Measurements from ENCODE around the gene LRRC1.

LRRC1 gene

DNA sequence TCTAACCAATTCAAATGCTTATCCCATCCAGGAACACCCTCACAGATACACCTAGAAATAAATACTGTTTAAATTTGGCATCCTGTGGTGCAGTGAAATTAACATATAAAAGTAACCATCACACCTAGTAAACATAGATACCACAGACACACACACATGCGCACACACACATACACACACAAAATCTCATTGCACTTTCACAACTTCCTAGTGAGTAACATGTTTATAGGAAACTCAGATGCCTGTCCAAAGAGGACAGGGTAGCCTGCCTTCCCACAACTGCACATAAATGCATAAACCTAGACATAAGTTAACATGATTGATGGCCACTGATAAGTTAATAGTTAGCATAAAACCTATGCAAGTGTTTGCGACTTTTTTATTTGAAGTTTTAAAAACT, 56.8 kb downstream of the LRRC1 start:
- DNase-seq = no peak

DNA sequence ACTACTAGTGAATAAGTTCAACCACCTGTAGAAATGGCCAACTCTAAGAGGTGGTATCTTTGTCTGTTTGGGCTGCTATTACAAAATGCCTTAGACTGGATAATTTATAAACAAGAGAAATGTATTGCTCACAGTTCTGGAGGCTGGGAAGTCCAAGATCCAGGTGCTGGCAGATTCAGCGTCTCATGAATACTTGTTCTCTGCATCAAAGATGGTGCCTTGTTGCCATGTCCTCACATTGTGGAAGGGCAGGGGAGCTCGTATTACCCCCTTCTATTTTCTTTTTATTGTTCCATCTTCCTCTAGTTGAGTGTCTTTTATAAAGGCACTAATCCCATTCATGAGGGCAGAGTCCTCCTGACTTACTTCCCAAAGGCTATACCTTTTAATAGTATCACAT, 58.0 kb downstream of the LRRC1 start:
- no peak for DNase-seq

DNA sequence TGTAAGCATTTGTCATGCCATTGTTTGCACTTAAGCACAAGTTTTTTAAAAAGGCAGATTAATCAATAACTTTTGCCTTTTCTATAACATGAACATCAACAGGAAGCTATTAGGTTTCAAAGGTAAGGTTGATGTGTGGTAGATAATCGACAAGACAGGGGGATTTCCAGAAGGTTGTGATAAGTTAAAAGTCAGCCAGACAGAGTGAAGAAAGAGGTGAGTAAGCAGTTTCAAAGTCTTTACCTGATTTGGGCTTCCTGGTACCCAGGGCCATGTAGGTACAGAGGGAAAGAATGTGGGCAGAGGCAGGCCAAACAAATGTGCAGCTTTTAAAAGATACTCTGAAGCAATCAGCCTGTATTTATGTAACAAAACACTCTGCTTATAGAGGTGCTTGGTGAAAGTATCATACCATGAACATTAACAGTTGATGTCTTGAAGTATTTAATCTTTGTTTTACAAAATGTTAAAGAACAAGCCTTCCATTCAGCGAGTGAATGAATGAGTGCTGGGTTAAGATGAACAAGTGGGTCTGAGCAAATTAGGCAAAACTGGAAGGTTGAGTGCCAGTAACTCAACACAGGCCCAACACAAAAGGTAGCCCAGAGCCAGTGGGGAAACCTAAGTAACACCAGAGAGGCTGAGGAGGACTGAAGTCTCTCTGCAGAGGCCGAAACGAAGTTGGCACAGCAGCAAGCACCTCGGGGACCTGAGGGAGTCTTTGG, 60.2 kb downstream of the LRRC1 start:
- DNase-seq = no peak

DNA sequence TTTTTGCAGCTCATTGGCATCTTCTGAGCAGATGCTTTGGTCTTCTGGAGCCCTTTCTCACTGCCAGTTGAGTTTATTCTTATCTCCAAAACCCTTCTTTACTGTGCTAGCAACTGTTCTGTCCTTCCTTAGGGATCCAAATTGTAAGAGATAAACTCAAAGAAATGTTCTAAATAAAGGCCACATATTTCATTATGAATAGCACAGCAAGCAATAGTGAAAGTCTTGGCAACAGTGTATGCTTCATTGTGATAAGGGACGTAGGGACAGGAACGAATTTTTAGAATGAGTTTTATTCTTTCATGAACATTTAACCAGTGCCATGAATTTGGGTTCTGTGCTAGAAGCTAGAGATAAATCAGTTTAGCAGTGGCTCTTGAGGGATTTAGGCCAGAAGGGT, 61.1 kb downstream of the LRRC1 start:
- no peak for DNase-seq

DNA sequence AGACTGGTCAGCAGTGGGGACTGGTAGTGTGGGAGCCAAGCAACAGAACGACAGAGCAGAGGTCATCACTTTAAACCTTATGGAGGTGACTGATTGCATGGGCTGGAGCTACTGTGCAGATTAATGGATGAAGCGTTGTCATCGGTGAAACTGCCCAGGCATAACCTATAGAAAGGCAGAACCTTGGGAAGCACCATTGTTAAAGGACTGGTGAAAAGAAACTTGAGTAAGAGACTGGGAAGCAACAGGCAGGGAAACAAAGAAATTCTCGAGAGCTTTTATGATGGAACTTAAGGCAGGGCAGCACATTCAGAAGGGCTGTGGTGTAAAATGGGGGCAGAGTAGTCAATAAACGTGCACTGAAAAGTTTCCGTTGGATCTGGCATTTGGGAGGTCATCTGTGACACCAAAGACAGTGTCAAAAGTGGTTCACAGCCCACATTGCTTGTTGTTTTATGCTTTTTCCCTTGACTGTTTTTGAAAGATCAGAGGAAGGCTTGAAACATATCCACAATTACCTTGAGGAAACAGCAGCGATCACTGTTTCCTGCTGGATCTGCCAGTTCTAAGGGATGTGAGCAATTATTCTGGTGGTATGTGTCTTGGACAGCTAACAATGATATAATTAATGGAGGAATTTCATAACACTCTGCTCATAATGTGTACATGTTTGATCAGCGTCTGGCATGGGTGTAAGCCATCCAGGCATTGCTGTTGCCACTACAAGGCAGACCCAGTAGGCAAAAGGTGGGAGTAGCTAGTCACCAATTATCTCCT, 62.7 kb downstream of the LRRC1 start:
- no peak for DNase-seq

DNA sequence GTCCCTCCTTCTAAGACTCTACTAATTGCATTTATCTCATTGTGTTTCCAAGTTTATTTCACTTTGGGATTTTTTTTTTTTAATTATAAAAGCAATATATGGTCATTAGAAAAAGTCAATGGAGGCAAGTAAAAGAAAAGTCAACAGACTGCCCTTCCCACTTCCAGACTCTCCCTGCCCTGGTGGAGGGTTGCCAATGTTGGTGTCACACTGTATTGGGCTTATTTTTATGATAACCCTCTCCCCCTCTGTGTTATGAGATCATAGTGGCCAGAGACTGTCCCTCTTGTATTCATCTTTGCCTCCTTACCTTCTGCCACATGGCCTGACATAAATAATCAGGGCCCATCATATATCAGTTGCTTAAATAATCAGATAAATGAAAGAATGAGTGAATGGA, 63.4 kb downstream of the LRRC1 start:
- DNase-seq = no peak

DNA sequence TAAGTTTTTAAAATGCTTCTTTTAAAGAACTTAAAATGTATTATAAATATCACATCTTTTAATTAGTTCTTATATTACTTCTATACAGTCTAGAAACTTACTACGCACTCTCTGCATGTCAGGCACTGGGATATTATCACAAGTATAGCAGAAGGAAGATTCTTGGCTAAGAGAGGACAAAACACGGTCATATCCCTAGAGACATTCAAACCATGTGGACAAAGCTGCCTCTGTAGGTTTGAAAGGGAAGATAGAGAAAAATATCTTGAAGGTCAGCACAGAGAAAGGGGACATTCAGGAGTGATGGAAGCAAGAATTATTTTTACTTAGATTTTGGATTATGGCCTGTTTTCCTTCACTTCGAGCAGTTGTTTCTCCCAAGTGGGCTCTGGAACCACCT, 64.1 kb downstream of the LRRC1 start:
- DNase-seq = no peak

DNA sequence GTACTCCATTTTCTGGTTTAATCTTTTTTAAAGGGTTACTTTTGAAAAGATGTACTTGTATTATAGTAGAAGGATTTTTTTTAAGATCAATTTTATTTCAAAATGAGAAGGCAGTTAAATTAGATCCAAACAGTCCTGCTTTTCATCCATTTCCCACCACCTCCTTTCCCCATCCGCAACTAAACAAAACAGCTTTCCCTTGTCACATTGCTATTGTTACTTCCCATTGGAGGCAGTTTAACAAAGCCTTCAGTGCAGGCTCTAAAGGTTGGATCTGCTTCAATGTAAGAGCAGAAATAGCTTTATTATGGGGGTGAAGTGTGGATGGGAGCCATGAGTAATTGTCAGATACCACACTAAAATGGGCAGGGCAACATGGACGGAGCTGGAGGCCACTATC, 65.7 kb downstream of the LRRC1 start:
- no peak for DNase-seq

DNA sequence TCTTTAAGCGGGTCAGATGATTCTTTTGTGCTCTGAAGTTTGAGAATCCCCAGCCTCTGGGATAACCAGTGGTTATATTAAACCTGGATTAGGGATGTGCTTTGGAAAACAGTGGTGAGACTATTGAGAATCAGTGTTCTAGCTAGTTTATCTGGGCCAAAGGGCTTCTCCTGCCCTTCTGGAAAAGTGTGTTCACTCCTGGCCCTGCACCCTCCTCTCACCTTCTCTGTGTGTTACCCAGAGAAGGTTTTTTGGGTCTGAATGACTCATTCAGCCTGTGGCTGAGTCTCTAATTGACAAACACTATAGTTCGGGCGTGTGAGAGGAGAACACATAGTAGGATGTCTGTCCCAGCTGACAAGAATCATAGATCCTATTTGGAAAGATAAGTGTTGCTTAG, 66.7 kb downstream of the LRRC1 start:
- DNase-seq = no peak

DNA sequence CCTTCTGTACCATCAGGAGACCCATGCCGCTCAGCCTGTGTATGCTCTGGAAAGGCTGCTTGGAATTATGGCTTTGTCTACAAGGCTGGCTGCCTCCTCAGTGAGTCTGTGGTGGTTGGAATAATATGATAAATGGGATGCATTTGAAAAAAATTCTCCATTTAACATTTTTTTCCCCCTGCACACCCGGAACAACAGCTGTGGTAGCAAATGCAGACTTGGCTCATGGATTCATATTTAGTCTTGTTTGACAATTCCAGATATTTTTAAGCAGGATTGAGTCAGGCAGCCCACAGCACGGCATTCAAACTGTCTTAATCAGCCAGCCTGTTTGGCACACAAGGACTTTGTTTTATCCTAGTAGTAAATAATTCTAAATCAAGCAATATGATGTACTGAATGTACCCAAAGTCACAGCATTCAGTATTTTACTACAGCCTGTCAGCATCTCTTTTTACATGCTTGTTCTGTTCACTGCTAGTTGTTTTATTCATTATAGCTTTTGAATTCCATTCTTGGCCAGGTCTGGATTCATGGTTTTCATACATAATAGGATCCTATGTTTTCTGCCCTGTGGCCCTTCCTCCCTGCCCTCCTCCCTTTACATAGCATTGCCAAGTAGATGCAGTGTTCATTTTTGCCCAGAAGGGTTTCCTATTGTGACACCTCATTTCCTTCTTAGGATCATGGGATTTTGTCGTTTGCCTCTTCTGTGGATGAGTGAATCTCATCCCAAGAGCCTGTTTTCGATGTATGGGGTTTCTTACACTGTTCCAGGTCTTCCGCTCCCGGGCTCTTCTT, 68.1 kb downstream of the LRRC1 start:
- DNase-seq = peak; percentile 28

DNA sequence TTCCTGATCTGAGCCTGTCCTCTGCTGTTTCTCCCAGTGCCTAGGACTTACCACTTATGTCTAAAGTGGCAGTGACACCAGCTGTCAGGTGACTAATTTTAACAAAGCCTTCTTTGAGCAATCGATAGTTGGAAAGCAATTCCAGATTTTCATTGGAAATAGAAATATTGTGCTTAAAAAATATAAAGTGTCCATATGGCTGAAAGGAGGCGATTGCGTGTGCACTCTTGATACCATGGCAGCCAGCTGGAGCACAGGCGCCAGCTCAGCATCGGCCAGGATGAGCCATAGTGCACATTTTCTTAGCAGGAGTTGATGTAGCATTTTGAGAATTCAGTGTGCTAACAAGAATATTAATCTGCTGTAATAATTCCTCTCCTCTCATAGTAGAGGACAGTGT, 70.0 kb downstream of the LRRC1 start:
- DNase-seq = no peak

DNA sequence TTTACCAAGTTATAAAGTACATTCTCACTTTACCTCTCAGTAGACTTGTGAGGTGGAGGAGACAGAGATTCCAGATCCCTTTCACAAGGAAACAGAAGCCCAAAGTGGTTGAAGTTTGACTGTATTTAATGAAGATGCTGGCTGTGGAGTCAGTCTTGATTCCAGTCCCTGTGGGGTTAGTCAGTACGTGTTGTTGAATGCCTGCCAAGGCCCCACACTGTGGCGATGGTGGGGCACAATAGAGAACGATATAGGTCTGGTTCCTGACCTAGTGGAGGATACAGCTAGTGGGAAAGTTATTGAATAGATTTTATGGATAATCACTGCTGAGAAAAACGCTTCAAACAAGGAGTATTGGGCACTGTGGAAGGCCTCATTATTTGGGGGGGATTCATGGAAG, 71.4 kb downstream of the LRRC1 start:
- DNase-seq = no peak

DNA sequence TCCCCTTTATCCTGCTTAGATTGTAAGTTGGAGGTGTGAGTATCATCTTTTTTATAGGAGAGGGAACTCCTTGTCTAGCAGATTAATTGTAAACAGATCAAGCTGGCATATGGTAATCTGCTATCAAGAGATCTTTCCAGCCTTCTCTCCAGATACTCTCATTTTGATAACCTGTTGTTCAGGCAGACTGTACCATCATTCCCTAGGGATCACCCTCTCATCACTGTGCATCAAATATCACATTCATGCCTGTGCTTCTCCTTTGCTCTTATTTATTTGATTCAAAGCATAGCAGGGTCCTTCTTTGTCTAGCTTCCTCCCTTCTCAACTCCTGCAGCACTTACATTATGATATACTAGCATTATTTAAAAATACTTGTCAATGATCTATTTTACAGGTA, 73.8 kb downstream of the LRRC1 start:
- DNase-seq = peak; percentile 27

DNA sequence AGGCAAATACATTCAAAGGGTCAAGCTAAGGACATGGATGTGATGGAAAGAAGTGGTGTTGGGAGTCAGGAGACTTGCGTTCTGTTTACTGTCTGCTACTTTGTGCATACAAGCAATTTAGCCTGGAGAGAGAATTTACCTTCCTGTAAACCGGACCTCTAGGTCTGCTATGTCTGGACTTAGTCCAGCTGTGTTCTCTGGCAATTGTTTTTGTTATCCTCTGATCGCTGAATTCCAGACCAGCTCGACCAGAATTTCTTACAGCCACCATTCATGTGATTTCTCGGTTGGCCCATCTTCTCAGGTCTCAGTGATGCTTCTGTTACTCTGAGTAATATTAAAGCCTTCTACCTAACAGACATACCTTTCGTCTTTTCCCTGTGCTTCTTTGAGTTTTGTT, 75.2 kb downstream of the LRRC1 start:
- no peak for DNase-seq

DNA sequence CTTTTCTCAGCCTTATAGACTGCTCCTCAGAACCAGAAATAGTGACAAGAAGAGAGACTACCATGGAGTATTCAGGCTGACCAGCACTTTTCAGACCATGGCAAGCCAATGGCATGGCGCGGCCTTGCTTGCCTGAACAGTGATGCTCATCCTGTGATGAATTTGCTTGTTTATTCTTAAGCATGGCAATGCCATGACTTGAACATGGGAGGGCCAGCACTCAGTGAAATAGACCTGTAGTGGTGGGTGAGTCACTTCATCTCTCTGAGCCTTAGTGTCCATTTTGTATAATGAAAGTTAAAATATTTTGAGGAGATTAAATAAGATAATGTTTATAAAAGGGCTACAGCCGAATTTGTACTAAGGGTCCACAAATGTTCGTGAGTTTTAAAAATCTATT, 79.1 kb downstream of the LRRC1 start:
- DNase-seq = no peak

DNA sequence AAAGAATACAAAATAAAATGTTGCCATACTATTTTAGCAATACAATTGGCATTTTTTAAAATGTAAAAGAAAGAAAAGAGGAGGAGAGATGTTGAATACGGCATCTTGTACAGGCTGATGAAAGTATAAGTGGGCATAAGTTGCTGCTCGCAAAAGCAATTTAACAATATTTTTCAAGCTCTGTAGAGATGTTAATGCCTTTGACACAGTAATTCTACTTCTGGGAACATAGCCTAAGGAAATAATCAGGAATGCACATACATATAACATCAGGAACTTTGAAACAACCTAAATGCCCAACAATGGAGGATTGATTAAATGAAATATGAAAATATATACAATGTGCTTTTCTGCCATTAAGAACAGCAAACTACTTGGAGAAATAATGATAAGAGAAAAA, 80.2 kb downstream of the LRRC1 start:
- no peak for DNase-seq

DNA sequence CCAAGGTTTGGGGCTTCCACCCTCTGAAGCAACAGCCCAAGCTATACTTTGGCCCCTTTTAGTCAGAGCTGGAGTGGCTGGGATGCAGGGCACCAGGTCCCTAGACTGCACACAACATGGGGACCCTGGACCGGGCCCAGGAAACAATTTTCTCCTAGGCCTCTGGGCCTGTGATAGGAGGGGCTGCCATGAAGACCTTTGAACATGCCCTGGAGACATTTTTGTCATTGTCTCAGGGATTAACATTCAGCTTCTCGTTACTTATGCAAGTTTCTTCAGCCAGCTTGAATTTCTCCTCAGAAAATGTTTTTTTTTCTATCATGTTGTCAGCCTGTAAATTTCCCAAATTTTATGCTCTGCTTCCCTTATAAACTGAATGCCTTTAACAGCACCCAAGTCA, 82.3 kb downstream of the LRRC1 start:
- no peak for DNase-seq

DNA sequence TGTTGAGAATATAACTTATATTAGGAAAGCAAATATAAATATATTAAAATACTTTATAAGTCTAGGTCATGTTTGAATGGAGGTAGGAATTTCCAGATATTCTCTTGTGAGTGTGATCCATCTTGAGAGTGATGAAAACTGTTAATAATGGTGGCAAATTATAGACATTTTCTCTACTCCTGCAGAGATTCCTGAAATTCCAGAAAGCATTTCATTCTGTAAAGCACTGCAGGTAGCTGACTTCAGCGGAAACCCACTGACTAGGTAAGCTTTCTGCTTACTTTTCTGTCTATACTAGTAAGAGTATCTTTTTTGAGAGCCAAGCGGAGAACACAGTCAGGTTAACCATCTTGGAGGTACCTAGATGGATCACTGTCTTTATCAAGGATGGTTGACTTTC, 84.0 kb downstream of the LRRC1 start:
- DNase-seq = no peak

DNA sequence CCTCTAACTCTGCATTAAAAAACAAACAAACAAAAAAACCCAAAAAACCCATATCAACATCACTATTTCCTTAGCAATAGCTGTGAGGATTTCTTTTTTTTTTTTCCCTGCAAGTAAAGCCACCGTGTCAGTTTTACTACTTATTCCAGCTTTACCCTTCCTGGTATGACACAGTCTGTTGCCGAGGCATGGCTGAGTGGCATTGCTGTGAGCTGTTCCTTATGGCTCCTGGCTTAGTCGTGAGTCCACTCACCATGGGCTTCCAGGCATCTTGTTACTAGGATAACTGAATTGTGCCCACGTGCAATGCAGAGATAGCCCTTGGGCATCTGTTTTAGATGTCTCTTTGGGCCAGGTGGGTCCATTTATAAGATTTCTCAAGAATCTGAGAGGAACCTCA, 84.8 kb downstream of the LRRC1 start:
- DNase-seq = no peak

DNA sequence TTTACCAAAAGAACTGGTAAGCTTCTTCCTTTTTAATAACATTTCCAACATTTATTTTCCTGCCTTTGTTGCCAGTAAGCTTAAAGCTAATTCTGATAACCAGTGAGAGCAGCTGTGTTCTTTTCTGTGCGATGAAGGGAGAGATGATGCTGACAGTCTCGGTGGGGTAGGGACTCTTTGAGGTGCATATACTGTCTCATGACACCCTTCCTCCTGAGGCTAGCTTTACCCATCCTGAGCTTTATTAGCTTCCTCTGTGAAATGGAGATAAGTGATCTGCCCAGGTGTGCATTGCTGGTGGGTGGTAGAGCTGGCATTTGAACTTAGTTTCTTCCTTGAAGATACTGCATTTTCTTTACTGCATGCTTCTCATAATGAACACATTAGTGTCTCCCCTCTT, 92.5 kb downstream of the LRRC1 start:
- DNase-seq = no peak

DNA sequence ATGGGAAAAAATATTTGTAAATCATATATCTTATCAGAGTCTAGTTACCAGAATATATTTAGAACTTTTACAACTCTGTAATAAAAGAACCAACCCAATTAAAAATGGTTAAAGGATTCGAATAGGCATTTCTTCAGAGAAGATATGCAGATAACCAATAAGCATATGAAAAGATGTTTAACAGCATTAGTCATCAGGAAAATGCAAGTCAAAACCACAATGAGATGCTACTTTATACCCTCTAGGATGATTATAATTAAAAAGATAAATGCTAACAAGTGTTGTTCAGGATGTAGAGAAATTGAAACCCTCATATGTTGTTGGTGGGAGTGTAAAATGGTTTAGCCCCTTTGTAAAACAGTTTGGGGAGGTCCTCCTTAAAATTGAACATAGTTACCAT, 94.1 kb downstream of the LRRC1 start:
- no peak for DNase-seq

DNA sequence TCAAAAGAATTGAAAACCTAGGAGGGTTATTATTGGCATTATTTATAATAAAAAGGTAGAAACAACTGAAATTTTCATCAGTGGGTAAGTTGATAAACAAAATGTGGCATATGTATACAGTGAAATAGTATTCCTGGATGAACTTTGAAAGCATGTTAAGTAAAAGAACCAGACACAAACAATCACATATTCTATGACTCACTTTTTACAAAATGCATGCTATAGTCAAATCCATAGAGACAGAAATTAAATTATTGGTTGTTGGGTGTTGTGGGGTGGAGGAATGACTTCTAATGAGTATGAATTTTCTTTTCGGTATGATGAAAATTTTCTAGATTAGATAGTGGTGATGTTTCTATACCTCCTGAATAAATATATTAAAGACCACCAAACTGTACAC, 94.6 kb downstream of the LRRC1 start:
- no peak for DNase-seq

DNA sequence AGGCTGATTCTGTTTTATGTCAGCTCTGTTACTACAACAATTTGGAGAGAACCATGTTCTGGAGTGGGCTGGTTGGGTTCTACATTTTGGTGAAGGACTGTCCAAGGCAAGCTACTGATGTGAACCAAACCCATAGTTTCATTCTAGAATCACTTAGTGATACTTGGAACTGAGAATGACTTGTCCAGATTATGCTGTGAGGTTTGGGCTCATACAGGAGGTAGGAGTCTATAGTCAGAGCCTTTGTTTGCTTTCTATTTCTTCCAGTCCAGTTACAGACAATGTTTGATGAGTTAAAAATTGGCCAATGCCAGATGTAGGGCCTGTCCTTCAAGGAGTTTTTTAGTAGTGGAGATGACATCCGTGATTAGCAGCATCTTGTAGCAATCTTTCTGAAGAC, 97.9 kb downstream of the LRRC1 start:
- DNase-seq = no peak

DNA sequence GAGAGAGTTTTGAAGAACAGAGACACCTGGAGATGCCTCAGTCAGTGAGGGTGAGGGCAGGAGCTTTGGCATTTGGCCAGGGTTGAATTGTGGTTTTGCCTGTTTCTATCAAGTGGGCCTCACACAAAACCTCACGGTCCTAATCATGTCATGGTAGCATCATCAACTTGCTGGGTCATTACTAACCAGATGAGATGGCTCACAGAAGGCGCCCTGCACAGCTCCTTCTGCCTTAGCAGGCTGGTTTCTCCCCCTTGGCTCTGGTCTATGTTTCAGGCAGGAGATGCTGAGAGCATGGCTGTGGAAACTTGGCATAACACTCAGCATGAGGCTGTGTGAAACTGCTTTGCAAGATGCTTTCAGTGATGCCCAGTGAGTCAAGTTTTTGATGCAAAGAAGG, 99.3 kb downstream of the LRRC1 start:
- peak; percentile 27 for DNase-seq
